HepG2 (cell line): ENCODE measurements around the gene SDR9C7. TPM values are rescaled to one million over a fixed set of nuclear protein-coding genes. Genes with fewer than 3 reads are reported as not detected.

Experiments
- CEBPB ChIP-seq: IDR thresholded peaks from 2 replicates; pipeline ENCODE4 v1.6.1; 2011; ENCODE audit warnings: low read depth, low read length, improper control_type of control experiment, borderline replicate concordance
- DRAP1 ChIP-seq: IDR thresholded peaks from 2 replicates; pipeline ENCODE4 v1.6.1; 2016; ENCODE audit warnings: missing genetic modification reagents, missing compliant biosample characterization
- ELF3 ChIP-seq: IDR thresholded peaks from 2 replicates; pipeline ENCODE4 v1.6.1; 2016; ENCODE audit warnings: missing genetic modification reagents, missing compliant biosample characterization
- EP300 ChIP-seq, 3 experiments: sonication (generic) in 1 of 3; formaldehyde crosslinking in 1 of 3; IDR thresholded peaks; 2 replicates each; pipeline versions ENCODE4 v1.5.1 to v1.6.1; 2011 to 2020; ENCODE audit warnings: low read depth in 2 of 3, low read length in 2 of 3, borderline replicate concordance in 1 of 3, improper control_type of control experiment in 1 of 3, mild to moderate bottlenecking in 1 of 3, missing genetic modification reagents in 1 of 3, moderate library complexity in 1 of 3
- FOXJ3 ChIP-seq: sonication (generic); formaldehyde crosslinking; IDR thresholded peaks from 2 replicates; pipeline ENCODE4 v1.4.0; 2020; ENCODE audit warnings: missing genetic modification reagents, mild to moderate bottlenecking, borderline replicate concordance
- FOXO1 ChIP-seq: sonication (generic); formaldehyde crosslinking; IDR thresholded peaks from 2 replicates; pipeline ENCODE4 v1.4.0; 2020; ENCODE audit warnings: missing genetic modification reagents
- HOXA9 ChIP-seq: sonication (generic); formaldehyde crosslinking; IDR thresholded peaks from 2 replicates; pipeline ENCODE4 v1.8.1; 2022; ENCODE audit warnings: missing genetic modification reagents, mild to moderate bottlenecking, moderate library complexity, borderline replicate concordance
- LCORL ChIP-seq, 2 experiments: fragments of 450-650 bp in 1 of 2; sonication (generic) in 1 of 2; formaldehyde crosslinking in 1 of 2; IDR thresholded peaks; 2 replicates each; pipeline versions ENCODE4 v1.5.0 to v1.6.1; 2017 to 2020; ENCODE audit warnings: antibody characterized with exemption in 1 of 2, missing genetic modification reagents in 1 of 2
- PAF1 ChIP-seq: IDR thresholded peaks from 2 replicates; pipeline ENCODE4 v1.6.1; 2016; ENCODE audit warnings: missing genetic modification reagents, missing compliant biosample characterization
- PPARG ChIP-seq: conservative IDR thresholded peaks from 2 replicates; pipeline ENCODE4 v1.6.1; 2016; ENCODE audit warnings: missing biosample characterization, missing genetic modification reagents
- SNAPC5 ChIP-seq: sonication (generic); formaldehyde crosslinking; IDR thresholded peaks from 2 replicates; pipeline ENCODE4 v1.8.1; 2023; ENCODE audit warnings: mild to moderate bottlenecking, missing genetic modification reagents, borderline replicate concordance
- SOX5 ChIP-seq: IDR thresholded peaks from 2 replicates; pipeline ENCODE4 v1.6.1; 2016; ENCODE audit warnings: borderline replicate concordance
- SOX6 ChIP-seq, 2 experiments: fragments of 450-650 bp in 1 of 2; sonication (generic) in 1 of 2; formaldehyde crosslinking in 1 of 2; IDR thresholded peaks; 2 replicates each; pipeline versions ENCODE4 v1.4.0 to v1.6.1; 2017 to 2020; ENCODE audit warnings: antibody characterized with exemption in 1 of 2, mild to moderate bottlenecking in 1 of 2, missing genetic modification reagents in 1 of 2
- TFDP1 ChIP-seq: IDR thresholded peaks from 2 replicates; pipeline ENCODE4 v1.6.1; 2016; ENCODE audit warnings: missing compliant biosample characterization, missing genetic modification reagents, borderline replicate concordance
- ZFAT ChIP-seq: sonication (generic); formaldehyde crosslinking; conservative IDR thresholded peaks from 2 replicates; pipeline ENCODE4 v1.8.1; 2023; ENCODE audit warnings: missing genetic modification reagents, inconsistent platforms
- ZNF280D ChIP-seq: sonication (generic); formaldehyde crosslinking; IDR thresholded peaks from 2 replicates; pipeline ENCODE4 v1.5.1; 2020; ENCODE audit warnings: mild to moderate bottlenecking, missing genetic modification reagents
- ZNF292 ChIP-seq: sonication (generic); formaldehyde crosslinking; IDR thresholded peaks from 2 replicates; pipeline ENCODE4 v1.8.1; 2022; ENCODE audit warnings: mild to moderate bottlenecking, low read depth, missing genetic modification reagents, borderline replicate concordance
- ZNF331 ChIP-seq: sonication (generic); formaldehyde crosslinking; IDR thresholded peaks from 2 replicates; pipeline ENCODE4 v1.4.0; 2020; ENCODE audit warnings: missing genetic modification reagents
- ZNF510 ChIP-seq: sonication (generic); formaldehyde crosslinking; IDR thresholded peaks from 2 replicates; pipeline ENCODE4 v1.4.0; 2020; ENCODE audit warnings: low read depth, mild to moderate bottlenecking, missing genetic modification reagents
- ZNF547 ChIP-seq: sonication (generic); formaldehyde crosslinking; IDR thresholded peaks from 2 replicates; pipeline ENCODE4 v1.5.1; 2020; ENCODE audit warnings: mild to moderate bottlenecking, missing genetic modification reagents
- ZNF670 ChIP-seq: sonication (generic); formaldehyde crosslinking; IDR thresholded peaks from 2 replicates; pipeline ENCODE4 v1.8.0; 2022; ENCODE audit warnings: mild to moderate bottlenecking, missing genetic modification reagents, borderline replicate concordance
- polyA plus RNA-seq, 8 experiments: library from polyadenylated mRNA; depleted of rRNA in 3 of 8; stranded (reverse) in 7 of 8; unstranded in 1 of 8; fragments of >200 nt; fragmentation: Illumina TruSeq in 4 of 8; extraction: Trizol in 4 of 8; gene quantifications; 2 replicates each; pipeline versions ENCODE4 v1.2.1 to v1.2.3, GENCODE V29; 2011 to 2016; ENCODE audit warnings: low read depth in 4 of 8, missing spikeins in 1 of 8, mixed read lengths in 1 of 8; ENCODE audit not compliant: insufficient read depth in 1 of 8
- total RNA-seq, 5 experiments: library from RNA; depleted of rRNA; stranded (reverse); fragments of >200 nt; fragmentation: Illumina TruSeq; extraction: Trizol; gene quantifications; 2 replicates each; pipeline ENCODE4 v1.2.3, GENCODE V29; 2016; ENCODE audit warnings: low read depth in 1 of 5

The SDR9C7 gene
- total and polyA plus RNA-seq, 2 of the 13 experiments (the other 11 are each of a cell fraction or from before 2014, with no cell fraction given) = 0.04 TPM; not detected in 1

GRCh38 chr12:56877195-56878009 lies 56.8 kb downstream of the SDR9C7 start (continued):
- TF ChIP-seq ZNF510 = no peak
- TF ChIP-seq FOXJ3 (CRISPR knock-in tag) = peak; percentile 48; the same call in 1 of the 2 replicates
- 0 out of 2 replicates have a peak, but pooled peaks have one; percentile 12 for TF ChIP-seq DRAP1 (CRISPR knock-in tag)
- TF ChIP-seq SNAPC5 = no peak
- no peak for TF ChIP-seq ELF3 (CRISPR knock-in tag)
- TF ChIP-seq PAF1 (CRISPR knock-in tag) = no peak
- TF ChIP-seq PPARG (CRISPR knock-in tag) = 0 out of 2 replicates have a peak, but pooled peaks have one; percentile 24
- peak; percentile 37; the same call in 1 of the 2 replicates for TF ChIP-seq ZNF292 (CRISPR knock-in tag)
- TF ChIP-seq ZNF280D (CRISPR knock-in tag) = no peak
- peak; percentile 58; the same call in 1 of the 2 replicates for TF ChIP-seq ZNF331 (CRISPR knock-in tag)
- no peak for TF ChIP-seq ZNF547 (CRISPR knock-in tag)
- peak in 1 of 2 experiments; percentile 19; a peak in 1 of 4 replicates for TF ChIP-seq EP300 (IDR thresholded peaks at IDR 0.05; ENCODE audit: low read depth in 2 of 2, low read length in 2 of 2)
- no peak for TF ChIP-seq EP300 (CRISPR knock-in tag; IDR thresholded peaks at IDR 0.05; ENCODE audit: borderline replicate concordance)
- peak; percentile 40; the same call in 1 of the 2 replicates for TF ChIP-seq FOXO1 (CRISPR knock-in tag)
- no peak for TF ChIP-seq LCORL (IDR thresholded peaks at IDR 0.05)
- peak; percentile 44; the same call in 1 of the 2 replicates for TF ChIP-seq LCORL (CRISPR knock-in tag; IDR thresholded peaks at IDR 0.05)
- TF ChIP-seq ZFAT (CRISPR knock-in tag) = no peak
- no peak for TF ChIP-seq SOX6 (IDR thresholded peaks at IDR 0.05)
- peak; percentile 27; the same call in 1 of the 2 replicates for TF ChIP-seq SOX6 (CRISPR knock-in tag; IDR thresholded peaks at IDR 0.05)
- TF ChIP-seq HOXA9 (CRISPR knock-in tag) = 0 out of 2 replicates have a peak, but pooled peaks have one; percentile 4
- TF ChIP-seq SOX5 = 0 out of 2 replicates have a peak, but pooled peaks have one; percentile 30
- no peak for TF ChIP-seq TFDP1 (CRISPR knock-in tag)
- peak; percentile 30; the same call in 1 of the 2 replicates for TF ChIP-seq CEBPB
- TF ChIP-seq ZNF670 (CRISPR knock-in tag) = no peak
